HG02970 (cell line): Measurements from ENCODE around the gene ROR2.

Experiments used
- ATAC-seq: cut with Tn5 transposase; IDR thresholded peaks from one replicate; pipeline ENCODE4 v1.9.1; 2021; ENCODE audit warnings: mild to moderate bottlenecking, moderate library complexity, moderate number of reproducible peaks; ENCODE audit not compliant: unreplicated experiment, low FRiP score

Gene ROR2

DNA sequence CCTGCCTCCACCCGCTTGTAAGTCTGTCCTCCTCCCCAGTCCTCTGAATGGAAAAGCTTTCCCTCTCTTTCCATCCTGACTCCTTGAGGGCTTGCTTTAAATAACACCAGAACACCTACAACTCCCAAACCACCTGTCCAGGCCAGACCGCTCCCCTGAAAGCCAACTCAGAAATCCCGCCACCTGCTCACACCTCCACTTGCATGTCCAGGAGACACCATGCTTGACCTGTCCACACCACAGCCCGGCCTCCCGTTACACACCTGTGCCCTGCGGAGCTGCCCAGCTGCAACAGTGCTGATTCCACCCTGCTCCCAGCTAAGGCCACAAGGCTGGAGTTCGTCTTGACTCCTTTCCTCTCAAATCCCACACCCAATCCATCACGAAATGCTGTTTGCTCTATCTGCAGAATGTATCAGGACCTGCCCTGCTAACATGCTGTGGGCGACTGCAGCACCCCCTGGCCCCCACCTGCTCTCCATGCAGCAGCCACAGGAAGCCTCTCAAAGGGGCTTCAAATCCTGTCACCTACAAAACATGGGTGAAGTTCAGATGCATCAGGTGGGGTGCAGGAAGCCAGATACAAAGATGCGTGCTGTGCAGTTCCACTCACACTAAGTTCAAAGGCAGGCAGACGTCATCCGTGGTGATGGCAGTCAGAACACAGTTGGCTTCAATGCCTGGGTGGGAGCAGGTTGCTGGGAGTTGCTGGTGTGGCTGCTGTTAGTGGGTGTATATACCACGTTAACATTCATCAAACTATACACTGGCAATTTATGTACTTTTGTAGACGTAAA, 166.0 kb downstream of the ROR2 start:
- no peak for ATAC-seq

DNA sequence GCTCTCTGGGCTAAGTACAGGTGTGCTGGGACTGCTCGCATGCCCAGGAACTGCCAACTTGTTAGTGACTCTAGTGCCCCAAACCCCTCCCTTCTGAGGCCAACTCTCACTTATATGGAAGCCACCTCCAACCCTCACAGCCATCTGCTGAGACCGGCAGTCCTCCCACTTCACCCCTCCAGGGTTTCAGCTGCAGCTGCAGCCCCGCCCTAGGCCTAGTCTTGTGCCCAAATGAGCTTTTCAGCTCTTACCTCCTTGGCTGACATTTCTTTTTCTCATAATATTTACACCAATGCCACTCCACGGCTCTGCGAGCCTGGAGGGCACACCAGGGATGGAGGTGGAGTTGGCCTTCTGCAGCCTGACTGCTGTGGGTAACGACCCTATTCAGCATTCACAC, 166.6 kb downstream of the ROR2 start:
- no peak for ATAC-seq

DNA sequence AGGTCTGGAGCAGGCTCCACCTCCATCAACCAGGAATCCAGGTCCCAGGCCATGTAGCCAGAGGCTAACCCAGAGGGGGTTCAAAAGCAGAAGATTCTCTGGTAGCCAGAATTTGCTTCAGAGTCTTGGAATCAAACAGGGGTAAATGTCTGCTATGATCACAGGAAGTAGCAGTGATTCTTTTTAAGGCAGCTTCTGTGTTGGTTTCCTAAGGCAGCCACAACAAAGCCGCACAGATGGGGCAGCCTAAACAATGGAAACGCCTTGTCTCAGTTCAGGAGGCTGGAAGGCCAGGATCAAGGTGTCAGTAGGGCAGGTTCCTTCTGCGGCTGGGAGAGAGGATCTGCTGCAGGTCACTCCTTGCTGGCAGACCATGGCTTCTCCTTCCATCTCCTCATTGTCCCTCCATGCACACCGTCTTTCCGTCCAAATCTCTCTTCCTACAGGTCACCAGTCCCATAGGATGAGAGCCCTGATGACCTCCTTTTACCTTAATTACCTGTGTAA, 167.3 kb downstream of the ROR2 start:
- no peak for ATAC-seq

DNA sequence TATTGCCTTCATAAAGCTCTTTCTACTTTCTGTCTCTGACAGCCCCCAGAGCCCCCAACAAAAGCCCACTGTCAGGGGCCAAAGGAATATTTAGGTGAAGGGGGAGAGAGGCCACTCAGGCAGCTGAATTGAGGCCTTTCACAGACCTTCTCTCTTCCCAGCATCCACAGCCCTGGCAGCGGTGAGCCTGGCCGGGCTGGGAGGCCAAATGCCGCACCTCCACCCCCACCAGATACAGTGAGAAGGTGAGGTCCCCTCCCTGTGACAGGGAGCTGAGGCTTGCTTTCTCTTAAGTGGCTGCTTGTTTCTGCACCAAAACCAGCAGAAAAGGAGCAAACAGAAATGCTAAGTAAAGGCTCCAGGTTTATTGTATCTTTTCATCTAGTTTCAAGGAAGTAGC, 168.1 kb downstream of the ROR2 start:
- no peak for ATAC-seq

DNA sequence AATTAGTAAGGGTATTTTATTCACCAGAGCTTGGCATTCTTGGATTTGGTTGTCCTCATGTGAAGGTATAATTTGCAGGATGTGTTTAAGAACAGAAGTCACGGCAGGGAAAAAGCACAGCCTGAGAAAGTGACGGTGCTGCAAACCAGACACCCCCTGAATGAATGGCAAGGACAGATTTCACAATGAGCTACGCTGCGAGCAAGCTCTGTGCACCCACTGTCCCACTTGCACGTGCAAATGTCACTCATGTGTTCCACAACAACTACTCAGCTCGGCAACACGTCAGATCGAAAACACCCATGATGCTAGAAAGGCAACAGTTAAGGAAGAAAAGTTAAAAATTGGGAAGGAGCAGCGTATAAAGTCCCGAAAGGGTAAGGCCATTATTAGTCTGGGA, 168.9 kb downstream of the ROR2 start:
- no peak for ATAC-seq

DNA sequence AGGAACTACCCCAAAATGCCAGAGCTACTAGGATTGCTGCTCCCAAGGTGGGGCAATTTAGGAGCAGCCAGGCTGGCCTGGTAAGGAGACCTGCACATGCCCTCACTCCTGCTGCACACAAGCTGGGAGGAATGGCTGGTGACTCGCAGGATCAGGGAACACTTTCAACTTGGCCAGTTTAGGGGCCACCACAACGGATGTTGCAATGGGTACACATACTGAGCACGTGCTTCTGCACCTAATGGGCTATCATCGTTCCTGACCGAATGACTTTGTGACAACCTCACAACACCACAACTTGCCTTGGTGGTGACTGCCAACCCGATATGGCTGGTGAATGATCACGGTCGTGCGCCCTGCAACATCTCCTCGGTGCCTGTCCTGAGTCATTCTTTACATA, 172.0 kb downstream of the ROR2 start:
- no peak for ATAC-seq

DNA sequence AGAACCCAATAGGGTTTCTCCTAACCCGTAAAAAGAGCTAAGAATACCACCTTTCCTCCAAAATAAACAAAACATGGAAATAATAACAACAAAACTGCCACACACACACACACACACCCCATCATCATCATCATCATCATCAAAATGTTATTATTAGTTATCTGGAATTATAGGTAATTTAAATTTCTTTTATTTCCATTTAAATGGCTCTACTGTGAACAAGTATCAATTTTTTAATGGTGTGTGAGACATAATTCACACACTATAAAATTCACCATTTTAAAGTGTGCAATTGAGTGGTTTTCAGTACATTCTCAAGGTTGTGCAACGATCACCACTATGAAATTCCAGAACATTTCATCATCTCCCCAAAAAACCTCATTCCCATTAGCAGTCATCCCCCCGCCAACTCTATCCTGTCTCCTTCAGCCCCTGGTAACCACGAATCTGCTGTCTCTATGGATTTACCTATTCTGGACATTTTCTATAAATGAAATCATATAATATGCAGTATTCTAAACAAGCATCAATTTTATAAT, 172.7 kb downstream of the ROR2 start:
- ATAC-seq = no peak

DNA sequence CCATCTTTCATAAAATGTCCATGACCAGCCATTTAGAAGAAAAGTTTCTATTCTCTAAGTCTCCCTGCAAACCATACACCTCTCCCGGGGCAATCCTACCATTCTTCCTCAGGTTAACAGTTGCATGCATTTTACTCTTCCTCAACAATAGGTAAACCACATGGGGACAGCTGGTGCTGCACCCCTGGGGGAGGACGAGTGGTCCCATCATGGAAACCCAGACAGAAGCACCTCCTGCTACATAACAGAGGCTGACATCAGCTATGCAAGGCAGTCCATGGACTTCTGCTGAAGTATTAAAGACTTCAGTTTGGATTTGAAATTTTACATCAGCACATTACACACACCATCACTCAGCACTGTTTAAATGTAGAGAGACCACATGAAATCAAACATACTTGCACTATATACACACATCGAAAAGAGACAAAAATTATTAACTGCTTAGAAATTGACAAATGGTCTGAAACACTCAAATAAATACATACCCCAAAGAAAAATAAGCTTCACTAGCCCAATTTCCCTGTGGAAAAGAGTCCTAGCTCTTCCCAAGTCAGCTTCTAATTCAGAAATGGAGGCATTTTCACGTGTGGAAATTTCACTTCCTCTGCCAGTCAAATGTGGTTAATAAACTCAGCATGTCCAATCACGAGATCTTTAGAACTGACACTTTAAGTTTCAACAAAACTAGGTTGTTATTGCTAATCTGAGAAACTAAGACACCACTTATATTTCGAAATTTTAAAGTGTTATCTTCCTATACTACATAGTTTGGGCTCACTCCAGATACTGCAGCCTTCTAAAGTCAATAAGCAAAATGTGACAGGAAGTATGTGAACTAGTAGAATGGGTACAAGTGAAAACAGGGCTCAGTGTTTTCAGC, 173.4 kb downstream of the ROR2 start:
- ATAC-seq = no peak

DNA sequence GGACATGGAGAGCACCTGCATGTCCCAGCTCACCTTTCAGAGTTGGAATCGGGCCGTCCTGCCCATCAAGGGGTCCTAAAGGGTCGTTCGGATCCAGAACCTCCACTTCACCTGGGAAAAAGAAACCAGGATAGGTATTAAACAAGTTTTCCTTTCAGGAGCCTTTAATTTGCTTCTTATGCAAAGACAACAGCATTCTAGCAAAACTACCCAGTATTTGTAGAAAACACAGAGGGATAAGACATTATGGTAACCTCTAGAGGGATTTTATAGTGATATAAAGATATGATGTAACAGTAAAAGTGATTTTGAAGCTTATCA, 174.4 kb downstream of the ROR2 start:
- ATAC-seq = no peak

DNA sequence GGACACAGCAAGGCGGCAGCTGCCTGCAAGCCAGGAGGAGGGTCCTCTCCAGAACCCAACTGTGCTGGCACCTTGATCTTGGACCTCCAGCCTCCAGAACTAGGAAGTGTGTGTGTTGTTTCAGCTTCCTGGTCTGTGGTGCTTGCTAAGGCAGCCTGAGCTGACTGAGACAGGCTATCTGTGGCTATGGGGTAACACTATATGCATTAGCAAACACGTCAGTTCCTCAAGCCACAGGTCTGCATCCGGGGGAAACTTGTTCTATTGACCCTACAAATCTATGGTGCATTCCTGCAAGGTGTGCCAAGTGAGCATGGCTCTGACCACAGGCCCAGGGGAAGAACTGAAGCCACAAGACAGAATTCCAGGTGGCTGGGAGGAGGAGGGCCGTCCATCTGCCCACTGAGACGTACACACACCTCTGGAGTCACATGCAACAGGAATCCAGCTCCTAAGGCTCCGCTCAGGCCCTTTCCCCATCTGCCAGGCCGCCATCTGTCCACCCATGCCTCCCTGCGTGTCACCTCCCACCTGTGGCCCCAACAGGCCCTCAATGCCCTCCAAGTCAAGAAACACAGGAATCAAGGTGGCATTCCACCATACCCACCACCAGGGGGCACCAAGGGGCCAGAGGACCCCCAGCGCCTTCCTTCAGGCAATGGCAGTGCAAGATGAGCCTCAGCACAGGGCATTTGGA, 174.9 kb downstream of the ROR2 start:
- no peak for ATAC-seq

DNA sequence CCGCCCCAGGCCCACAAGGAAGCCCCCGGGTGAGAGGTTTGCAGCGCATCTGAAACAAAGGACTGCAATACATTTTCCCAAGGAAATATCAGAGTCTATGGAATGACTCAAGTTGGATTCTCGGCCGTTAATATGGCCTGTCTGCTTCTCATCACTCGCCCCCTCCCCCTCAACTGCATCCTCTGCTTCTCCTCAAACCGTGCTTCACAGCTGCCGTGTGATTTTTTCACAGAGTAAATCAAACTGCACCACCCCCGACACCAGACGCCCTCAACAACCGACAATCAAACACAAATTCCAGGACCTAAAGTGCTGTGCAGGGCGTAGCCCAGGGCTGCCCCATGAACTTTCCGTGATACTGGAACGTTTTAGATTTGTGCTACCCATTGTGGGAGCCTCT, 176.9 kb downstream of the ROR2 start:
- ATAC-seq = no peak

DNA sequence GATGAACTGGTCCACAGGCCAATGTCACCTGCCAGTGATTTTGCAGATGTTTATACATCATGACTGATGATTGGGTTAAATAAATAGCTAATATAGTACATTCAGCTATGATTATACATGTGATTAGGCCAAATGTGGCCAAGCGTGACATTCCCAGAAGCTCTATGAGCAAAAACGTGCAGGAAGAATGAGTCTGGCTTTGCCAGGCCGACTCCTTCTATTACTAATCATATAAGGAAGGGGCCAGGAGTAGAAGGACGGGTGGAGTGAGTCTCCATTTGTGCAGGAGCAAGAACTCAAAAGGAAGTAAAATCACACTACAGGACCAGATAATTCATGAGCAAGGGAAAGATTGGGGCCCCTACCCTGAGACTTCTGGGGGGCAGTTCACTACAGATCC, 178.2 kb downstream of the ROR2 start:
- no peak for ATAC-seq

DNA sequence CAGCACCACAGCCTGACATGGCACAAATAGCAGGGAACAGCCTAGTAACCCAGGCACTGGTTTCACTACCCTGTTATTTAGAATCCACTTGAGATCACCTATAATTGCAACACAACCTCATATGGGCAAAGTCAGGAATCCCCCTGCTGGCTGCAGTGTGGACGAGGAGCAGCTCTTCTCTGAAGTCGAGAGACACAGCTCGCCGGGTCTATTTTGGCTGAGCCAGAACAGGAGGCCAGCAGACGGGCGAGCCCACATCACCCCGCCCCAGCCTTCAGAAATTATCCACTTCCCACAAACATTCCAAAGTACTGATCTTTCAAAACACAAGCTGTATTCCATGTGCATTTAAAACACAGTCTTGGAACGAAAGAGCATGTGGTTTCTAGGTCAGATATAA, 179.0 kb downstream of the ROR2 start:
- ATAC-seq = no peak

DNA sequence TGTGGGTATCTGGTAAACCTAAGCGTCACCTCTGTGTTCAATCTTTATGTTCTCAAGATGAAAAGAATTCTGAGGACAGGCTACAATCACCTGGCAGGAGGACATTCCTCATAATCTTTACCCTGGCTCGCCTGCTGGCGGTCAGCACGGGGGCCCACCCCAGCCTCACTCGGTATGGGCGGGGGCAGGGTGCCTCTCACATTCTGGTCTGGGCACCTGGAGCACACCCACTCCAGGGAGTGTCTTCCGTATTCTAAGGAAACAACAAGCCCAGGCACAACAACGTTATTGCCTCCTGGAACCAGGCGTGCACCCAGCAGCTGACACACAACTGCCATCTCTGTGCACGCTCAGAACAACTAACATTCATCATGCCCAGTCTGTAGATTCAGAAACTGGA, 179.8 kb downstream of the ROR2 start:
- no peak for ATAC-seq

DNA sequence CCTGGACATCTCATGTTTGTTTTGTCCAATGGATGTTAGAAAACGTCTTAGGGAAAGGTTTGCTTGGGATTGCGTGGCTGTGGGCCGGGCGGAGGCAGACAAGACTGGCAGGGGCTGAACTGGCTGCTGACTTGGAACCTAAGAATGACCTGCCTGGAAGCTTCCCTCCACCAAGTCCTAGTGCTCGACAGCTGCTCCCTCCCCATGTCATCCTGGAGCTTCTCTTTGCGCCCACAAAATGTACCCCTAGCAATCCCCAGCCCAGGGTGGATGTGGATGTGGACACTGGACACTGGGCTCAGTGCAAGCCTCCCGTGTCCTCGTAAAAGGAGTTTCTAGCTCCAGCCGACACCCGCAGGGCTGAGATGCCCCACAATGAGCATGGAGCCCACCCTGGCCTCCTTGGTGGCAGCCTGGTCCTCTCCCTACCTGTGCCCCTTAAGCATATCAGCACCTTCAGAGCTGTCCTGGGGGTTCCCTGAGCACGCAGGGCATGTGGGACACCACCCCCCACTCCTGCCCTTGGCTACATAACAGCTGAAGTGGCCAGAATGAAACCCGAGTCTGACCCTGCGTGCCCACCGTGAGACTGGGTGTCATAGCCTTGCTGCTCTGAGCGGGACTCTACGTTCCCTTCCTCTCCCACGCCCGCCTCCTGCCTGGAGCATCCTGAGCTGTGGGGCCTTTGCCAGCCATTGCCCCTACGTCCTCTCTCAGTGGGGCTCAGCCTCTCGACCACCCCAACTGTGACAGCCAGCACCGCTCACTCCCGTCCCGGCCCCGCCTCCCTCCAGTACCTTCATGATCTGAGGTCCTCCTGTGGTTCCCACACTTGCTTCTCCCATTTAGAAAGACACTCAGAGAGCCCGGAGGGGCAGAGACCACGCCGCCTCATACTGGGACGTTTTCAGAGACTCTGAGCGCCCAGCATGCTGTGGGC, 180.8 kb downstream of the ROR2 start:
- ATAC-seq = no peak

DNA sequence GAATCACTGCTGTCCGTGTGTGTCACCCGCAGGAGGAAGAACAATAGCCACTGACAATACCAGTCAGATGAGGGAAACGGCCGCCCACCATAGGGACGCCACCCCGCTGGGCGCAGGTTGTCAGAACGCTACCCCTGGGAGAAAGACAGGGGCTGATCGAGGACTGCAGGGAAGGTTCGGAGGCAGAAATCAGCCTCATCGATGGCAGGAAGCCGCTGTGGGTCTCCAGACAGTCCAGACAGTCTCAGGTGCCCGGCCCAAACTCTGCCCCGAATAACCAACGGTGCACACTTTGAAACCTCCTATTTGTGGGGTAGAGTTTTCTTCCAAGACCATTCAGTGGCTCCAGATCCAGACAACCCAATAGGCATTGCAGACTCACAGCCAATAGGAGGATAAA, 181.5 kb downstream of the ROR2 start:
- no peak for ATAC-seq

DNA sequence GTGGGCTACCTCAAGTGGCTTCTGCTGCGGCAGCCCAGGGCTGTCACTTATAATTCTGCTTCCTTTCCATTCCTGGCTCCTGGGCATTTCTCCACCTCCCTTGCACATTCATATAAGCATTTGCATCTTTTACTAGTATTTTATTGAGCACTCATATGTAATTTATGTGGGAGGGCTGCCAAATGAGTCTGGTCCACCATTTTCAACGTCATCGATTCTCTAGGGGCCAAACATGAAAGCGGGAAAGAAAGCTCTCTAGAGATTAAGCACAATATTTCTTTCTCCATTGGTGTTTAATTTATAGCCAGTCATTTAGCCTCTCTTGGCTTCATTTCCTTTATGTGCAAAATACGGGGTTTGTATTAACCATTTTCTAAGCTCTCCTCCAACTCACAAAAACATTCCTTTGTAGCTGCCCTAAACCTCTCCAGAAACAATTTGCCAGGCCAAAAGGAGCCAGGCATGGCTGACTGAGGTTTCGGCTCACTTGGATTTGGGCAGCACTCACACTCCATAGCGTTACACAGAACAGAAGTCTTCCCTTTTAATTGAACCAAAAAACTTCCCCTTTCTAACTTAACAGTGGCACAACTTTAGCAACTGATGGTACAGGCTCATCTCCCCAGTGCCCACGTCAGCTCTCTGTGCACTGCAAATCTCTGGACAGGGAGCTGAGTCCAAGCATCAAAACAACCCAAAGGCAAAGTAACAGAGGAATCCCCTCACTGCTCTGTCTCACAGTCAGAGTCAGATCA, 183.5 kb downstream of the ROR2 start:
- no peak for ATAC-seq

DNA sequence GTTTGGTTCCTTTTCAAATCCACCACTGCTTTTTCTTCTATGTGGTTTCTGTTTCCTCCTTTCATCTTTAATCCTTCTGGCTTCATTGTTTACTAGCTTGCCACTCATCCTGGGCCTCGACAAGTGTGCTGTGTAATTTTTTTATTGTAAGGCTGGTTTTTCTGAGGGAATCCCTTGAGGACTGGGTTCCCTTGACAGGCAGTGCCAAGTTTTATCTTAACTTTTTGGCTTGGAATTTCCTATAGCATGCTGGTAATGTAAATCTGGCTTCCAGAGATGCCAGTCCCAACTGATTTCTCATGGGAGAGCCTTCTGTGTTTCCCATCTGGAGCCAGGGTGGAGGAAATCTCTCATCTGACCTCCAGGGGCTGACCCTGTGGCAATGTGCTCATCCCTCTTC, 184.7 kb downstream of the ROR2 start:
- ATAC-seq = no peak

DNA sequence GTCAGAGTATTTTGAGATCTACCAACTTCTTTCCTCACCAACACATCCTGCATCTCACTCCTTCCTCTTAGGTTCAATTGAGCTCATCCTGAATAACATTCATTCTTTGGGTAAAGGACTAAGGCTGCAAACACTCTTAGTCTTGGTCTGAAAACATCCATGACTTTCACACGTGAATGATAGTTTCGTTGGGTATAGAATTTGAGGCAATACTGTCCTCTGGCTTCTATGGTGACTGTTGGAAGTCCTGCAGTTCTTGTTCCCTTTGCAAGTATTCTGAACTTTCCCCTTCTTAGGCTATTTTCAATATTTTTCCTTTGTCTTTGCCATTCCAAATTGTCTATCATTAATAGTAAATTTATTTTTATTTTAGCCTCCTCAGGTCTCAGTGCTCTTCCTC, 185.4 kb downstream of the ROR2 start:
- ATAC-seq = no peak
